D341Med (cell line): ENCODE measurements around the gene DDX41.
"Not testable (repeated sequence)": the region's sequence is repeated elsewhere in the genome, so short reads cannot be mapped to it uniquely, and the experiment has no call there.

Source experiments
- DNase-seq: peaks from one replicate; pipeline ENCODE4 v3.0.0; 2012; ENCODE audit warnings: low spot score

Gene DDX41

GRCh38 chr5:177516601-177517568 lies at the start of gene DDX41:
TSS of gene DDX41 (minus strand) at chr5:177516961. CDS start at chr5:177516945, 16 bp downstream.
- peak; percentile 96 for DNase-seq

GRCh38 chr5:177565046-177565445 lies 48.3 kb upstream of the DDX41 start:
- no peak for DNase-seq

- DNase-seq: not testable (repeated sequence)
Measured at GRCh38 chr5:177559446-177559941, 42.7 kb upstream of the DDX41 start.

- DNase-seq: no peak
Measured at GRCh38 chr5:177557796-177558195, 41.0 kb upstream of the DDX41 start.

GRCh38 chr5:177557041-177557647 lies 40.4 kb upstream of the DDX41 start:
- DNase-seq: no peak

GRCh38 chr5:177555665-177556064 lies 38.9 kb upstream of the DDX41 start:
- no peak for DNase-seq

- DNase-seq: no peak
Measured at GRCh38 chr5:177555228-177555627, 38.5 kb upstream of the DDX41 start.

- peak; percentile 95 for DNase-seq
Measured at GRCh38 chr5:177554474-177555111, 37.8 kb upstream of the DDX41 start, which contains the start of gene FAM193B. TSS of gene FAM193B (minus strand) at chr5:177554563. CDS start at chr5:177554458, 105 bp downstream.

- DNase-seq: peak; percentile 67
Measured at GRCh38 chr5:177553671-177554429, 37.1 kb upstream of the DDX41 start.

- DNase-seq: peak; percentile 55
Measured at GRCh38 chr5:177552839-177553455, 36.2 kb upstream of the DDX41 start.

GRCh38 chr5:177550122-177550521 lies 33.4 kb upstream of the DDX41 start:
- no peak for DNase-seq

- DNase-seq: no peak
Measured at GRCh38 chr5:177548495-177548894, 31.7 kb upstream of the DDX41 start.

- no peak for DNase-seq
Measured at GRCh38 chr5:177547736-177548135, 31.0 kb upstream of the DDX41 start.

- no peak for DNase-seq
Measured at GRCh38 chr5:177546258-177546741, 29.5 kb upstream of the DDX41 start.

- no peak for DNase-seq
Measured at GRCh38 chr5:177545487-177546257, 28.9 kb upstream of the DDX41 start.

- peak; percentile 71 for DNase-seq
Measured at GRCh38 chr5:177542816-177543465, 26.2 kb upstream of the DDX41 start.

- DNase-seq: no peak
Measured at GRCh38 chr5:177540438-177540837, 23.7 kb upstream of the DDX41 start.

- no peak for DNase-seq
Measured at GRCh38 chr5:177539411-177539810, 22.6 kb upstream of the DDX41 start.

GRCh38 chr5:177538876-177539275 lies 22.1 kb upstream of the DDX41 start:
- DNase-seq: no peak
